ENCODE results near the gene CHD9NB.
"Not testable (repeated sequence)": the region's sequence is repeated elsewhere in the genome, so short reads cannot be mapped to it uniquely, and the experiment has no call there.

The CHD9NB gene

DNA sequence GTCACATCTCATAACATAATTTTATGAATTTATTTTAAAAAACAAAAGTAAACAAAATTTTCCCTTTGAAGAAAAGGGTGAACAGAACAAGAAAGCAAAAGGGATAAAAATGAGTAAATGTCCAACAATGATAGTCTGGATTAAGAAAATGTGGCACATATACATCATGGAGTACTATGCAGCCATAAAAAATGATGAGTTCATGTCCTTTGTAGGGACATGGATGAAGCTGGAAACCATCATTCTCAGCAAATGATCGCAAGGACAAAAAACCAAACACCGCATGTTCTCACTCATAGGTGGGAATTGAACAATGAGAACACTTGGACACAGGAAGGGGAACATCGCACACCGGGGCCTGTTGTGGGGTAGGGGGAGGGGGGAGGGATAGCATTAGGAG, 1.4 kb downstream of the CHD9NB start:
- H3K9me3 ChIP-seq (ENCODE audit: control insufficient read depth, low read length); H3K36me3 ChIP-seq (ENCODE audit: control insufficient read depth, insufficient read depth, low read length); H3K27me3 ChIP-seq (ENCODE audit: control insufficient read depth, insufficient read depth, low read length); H3K9ac ChIP-seq (ENCODE audit: low read length); H3K4me3 ChIP-seq (ENCODE audit: low read length): not testable (repeated sequence)
- H3K4me1 ChIP-seq (ENCODE audit: control insufficient read depth, insufficient read depth, low read length): peaks cover 28% of the 10 kb centered on the region

DNA sequence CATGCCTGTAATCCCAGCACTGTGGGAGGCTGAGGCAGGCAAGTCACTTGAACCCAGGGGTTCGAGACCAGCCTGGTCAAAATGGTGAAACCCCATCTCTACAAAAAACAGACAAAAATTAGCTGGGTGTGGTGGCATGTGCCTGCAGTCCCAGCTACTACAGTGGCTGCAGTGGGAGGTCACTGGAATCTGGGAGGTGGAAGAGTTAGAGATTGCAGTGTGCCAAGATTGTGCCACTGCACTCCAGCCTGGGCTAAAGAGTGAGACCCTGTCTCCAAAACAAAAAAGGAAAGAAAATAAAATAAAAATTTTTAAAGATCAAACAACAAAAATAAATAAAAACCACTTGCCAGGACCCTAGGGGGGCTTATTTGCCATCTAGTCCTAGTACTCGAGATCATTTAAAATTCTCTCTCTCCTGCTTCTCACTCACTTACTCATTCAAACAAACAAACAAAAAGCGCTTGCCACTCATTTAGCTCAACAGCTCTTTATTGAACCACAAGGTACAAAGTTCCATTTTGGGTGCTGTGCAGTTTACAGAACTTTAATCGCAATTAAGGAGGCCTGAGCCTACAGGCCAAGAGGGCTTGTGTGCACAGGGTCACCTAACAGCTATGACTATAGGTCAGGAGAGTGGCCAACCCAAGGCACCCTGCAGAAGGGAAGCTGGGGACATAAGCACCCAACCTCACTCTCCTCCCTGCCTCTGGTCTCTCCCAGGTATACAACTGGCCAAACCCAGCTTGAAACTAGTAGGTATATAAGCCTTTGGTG, 4.4 kb downstream of the CHD9NB start:
- Histone ChIP-seq H3K4me3 (ENCODE audit: low read length) (no peak overlapping the region), H3K27me3 (ENCODE audit: control insufficient read depth, insufficient read depth, low read length) (no peaks in the 10 kb centered on the region), H3K4me1 (ENCODE audit: control insufficient read depth, insufficient read depth, low read length) (peaks cover 42% of the 10 kb centered on the region), H3K9ac (ENCODE audit: low read length) (no peak overlapping the region), H3K36me3 (ENCODE audit: control insufficient read depth, insufficient read depth, low read length) (no peaks in the 10 kb centered on the region), H3K9me3 (ENCODE audit: control insufficient read depth, low read length) (no peaks in the 10 kb centered on the region)

DNA sequence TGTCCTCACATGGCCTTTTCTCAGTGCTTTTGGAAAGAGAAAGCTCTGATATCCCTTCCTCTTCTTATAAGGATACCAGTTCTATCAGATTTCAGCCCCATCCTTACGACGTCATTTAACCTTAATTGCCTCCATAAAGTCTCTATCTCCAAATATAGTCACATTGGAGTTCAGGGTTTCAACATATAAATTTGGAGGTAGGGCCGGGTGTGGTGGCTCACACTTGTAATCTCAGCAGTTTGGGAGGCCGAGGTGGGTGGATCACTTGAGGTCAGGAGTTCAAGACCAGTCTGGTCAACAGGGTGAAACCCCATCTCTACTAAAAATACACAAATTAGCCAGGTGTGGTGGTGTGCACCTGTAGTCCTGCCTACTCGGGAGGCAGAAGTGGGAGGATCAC, 5.2 kb downstream of the CHD9NB start:
- H3K9ac ChIP-seq (ENCODE audit: low read length); H3K36me3 ChIP-seq (ENCODE audit: control insufficient read depth, insufficient read depth, low read length): not testable (repeated sequence)
- H3K4me1 ChIP-seq (ENCODE audit: control insufficient read depth, insufficient read depth, low read length): peaks cover 41% of the 10 kb centered on the region

DNA sequence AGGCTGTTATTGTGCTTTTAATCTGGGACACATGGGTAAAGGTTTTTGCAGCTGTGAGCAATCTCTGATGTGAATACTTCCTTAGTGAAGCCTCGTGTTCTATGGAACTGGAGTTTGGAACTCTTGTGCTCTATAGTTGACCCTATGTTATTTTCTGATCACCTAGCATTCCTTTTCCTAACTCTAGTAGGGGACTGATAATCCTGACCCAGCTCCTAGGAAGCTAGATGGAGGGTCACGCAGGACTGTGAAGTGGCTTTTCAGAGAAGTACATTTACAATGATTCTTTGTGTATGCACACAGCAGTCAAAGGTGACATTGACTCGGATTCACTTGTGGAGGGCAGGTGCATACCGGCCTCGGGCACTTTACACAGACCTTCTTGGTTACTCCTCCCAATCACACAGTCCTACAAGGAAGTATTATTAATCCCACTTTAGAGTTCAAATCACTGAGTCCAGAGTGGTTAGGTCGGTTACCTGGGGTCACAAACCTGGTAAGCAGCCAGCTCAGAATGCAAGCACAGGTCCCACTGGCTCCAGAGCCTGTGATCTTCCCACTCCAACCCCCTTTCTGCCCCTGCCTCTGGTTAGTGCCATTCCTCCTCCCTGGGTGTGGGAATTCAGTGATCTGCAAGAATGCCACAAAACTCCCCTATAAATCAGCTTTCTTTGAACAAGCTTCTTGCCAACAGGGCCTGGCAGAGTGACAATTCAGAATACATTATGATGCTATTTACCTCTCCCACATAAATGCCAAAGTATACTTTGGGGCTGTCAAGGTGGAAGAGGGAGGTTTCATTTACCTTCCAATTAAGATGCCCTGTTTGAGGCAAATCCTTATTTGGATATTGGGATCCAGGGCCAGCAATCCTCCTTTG, 7.1 kb downstream of the CHD9NB start:
- Histone ChIP-seq H3K9me3 (ENCODE audit: control insufficient read depth, low read length) (no peaks in the 10 kb centered on the region), H3K4me1 (ENCODE audit: control insufficient read depth, insufficient read depth, low read length) (peaks cover 54% of the 10 kb centered on the region), H3K9ac (ENCODE audit: low read length) (no peak overlapping the region), H3K27me3 (ENCODE audit: control insufficient read depth, insufficient read depth, low read length) (no peaks in the 10 kb centered on the region), H3K36me3 (ENCODE audit: control insufficient read depth, insufficient read depth, low read length) (no peaks in the 10 kb centered on the region), H3K4me3 (ENCODE audit: low read length) (no peak overlapping the region)

More for the DNA sequence above, 5.2 kb downstream of the CHD9NB start:
- H3K27me3 ChIP-seq (ENCODE audit: control insufficient read depth, insufficient read depth, low read length); H3K4me3 ChIP-seq (ENCODE audit: low read length); H3K9me3 ChIP-seq (ENCODE audit: control insufficient read depth, low read length): not testable (repeated sequence)

DNA sequence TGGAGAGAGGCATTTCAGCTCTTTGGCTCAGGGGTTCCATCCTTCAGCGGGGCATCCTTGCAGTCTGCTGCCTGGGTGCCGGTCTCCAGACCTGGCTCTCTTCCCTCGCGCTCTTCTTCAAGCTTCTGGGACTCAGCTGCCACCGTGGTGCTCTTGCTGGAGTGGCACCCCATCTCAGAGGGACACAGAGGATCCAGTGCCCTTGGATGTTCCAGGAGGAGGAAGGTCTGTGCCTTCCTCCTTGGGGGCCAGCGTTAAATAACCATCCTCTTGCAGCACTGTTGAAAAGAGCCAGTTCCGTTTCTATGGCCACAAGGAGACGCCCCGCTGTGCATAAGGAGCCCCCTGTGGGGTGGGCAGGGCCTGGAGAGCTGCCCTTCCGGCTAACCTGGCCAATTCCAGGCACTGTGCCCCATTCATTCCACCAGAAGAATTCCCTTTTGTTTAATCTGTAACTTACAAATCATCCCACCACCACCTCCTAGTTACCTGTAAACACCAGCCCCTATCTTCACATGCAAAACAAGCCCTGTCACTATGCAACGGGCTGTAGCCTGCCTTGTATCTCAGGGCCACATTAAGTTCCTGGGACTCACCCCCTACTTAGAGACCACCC, 8.6 kb downstream of the CHD9NB start:
- Histone ChIP-seq H3K4me3 (ENCODE audit: low read length) (no peak overlapping the region), H3K9me3 (ENCODE audit: control insufficient read depth, low read length) (no peaks in the 10 kb centered on the region), H3K36me3 (ENCODE audit: control insufficient read depth, insufficient read depth, low read length) (no peaks in the 10 kb centered on the region), H3K4me1 (ENCODE audit: control insufficient read depth, insufficient read depth, low read length) (peaks cover 54% of the 10 kb centered on the region), H3K27me3 (ENCODE audit: control insufficient read depth, insufficient read depth, low read length) (no peaks in the 10 kb centered on the region), H3K9ac (ENCODE audit: low read length) (no peak overlapping the region)

DNA sequence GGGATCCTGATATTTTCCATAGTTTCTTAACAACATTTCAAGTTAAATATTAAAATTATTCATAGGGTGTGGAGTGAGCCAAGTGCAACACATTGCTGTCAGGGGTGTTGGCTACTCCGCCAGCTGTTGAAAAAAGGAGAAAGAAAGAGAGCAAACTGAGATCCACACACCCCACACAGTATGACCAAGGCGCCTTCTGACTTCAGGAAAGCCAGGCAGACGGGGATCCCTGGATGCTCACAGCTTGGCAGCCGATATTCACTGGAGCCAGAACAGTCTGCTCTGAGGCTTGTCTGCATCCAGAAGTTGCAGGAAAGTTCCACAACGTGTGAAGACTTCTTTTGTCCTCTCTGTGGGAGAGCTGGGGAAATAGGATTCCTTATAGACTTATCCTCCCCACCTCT, 9.3 kb downstream of the CHD9NB start:
- no peak overlapping the region for H3K4me3 ChIP-seq (ENCODE audit: low read length)
- H3K4me1 ChIP-seq (ENCODE audit: control insufficient read depth, insufficient read depth, low read length): peaks cover 51% of the 10 kb centered on the region
- H3K9ac ChIP-seq (ENCODE audit: low read length): no peak overlapping the region

DNA sequence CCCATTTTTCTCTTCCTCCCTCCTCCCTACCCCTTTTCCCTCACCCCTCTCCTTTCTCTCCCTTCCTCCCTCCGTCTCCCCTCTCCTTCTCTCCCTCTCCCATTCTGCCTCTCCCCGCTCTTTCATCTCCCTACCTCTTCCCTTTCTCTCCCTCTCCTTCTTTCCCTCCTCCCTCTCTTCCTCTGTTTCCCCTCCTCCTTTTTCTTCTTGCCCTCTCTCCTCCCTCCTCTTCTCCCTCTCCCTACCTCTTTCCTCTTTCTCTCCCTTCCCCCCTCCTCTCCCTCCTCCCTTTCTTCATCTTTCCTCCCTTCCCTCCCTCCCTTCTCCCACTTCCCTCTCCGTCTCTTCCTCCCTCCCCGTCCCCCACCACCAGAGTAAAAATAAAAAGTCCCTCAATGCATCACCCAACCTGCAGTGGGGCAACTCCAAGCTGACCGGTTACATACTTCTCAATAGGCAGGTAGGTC, 10.4 kb downstream of the CHD9NB start:
- no peaks in the 10 kb centered on the region for H3K36me3 ChIP-seq (ENCODE audit: control insufficient read depth, insufficient read depth, low read length)
- no peaks in the 10 kb centered on the region for H3K9me3 ChIP-seq (ENCODE audit: control insufficient read depth, low read length)
- H3K4me3 ChIP-seq (ENCODE audit: low read length): no peak overlapping the region
- peaks cover 50% of the 10 kb centered on the region for H3K4me1 ChIP-seq (ENCODE audit: control insufficient read depth, insufficient read depth, low read length)
- no peak overlapping the region for H3K9ac ChIP-seq (ENCODE audit: low read length)
- H3K27me3 ChIP-seq (ENCODE audit: control insufficient read depth, insufficient read depth, low read length): no peaks in the 10 kb centered on the region

More for the DNA sequence above, 9.3 kb downstream of the CHD9NB start:
- Histone ChIP-seq H3K36me3 (ENCODE audit: control insufficient read depth, insufficient read depth, low read length) (no peaks in the 10 kb centered on the region), H3K27me3 (ENCODE audit: control insufficient read depth, insufficient read depth, low read length) (no peaks in the 10 kb centered on the region), H3K9me3 (ENCODE audit: control insufficient read depth, low read length) (no peaks in the 10 kb centered on the region)

DNA sequence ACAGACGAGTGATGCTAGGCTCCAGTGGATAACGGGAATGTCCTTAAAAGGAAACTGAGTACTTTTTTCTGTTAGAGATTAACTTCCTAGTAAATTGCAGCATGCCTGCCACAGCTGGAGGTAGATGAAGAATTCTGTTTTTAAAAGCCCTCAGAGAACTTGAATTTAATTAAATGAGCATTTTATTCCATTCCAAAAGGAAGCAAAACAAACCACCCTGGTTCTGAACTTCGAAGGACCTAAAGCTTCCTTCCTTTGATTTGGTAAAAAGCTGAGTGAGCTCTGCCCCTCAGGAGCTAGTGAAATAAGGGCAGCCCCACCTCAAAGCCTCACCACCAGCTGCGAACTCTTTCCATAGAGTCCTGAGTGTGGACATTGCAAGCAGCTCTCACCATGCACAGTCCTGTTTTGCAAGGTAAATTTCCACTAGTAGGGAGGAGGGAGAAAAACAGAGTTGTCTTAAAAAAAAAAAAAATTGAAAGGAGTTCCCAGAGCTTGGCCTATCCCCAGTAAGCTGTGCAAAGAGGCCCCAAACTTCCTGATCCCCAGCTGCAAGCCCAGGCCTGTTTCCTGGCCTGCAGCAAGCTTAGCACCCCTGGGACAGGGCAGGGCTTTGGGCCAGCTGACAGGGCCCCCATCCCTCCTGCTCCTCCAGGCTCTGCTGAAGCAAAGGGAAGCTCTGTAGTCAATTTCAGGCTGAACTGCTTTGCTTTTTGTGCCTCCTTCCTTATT, 11.2 kb downstream of the CHD9NB start:
- Histone ChIP-seq H3K9ac (ENCODE audit: low read length) (no peak overlapping the region), H3K27me3 (ENCODE audit: control insufficient read depth, insufficient read depth, low read length) (no peaks in the 10 kb centered on the region), H3K4me1 (ENCODE audit: control insufficient read depth, insufficient read depth, low read length) (peaks cover 50% of the 10 kb centered on the region), H3K4me3 (ENCODE audit: low read length) (no peak overlapping the region), H3K36me3 (ENCODE audit: control insufficient read depth, insufficient read depth, low read length) (no peaks in the 10 kb centered on the region), H3K9me3 (ENCODE audit: control insufficient read depth, low read length) (no peaks in the 10 kb centered on the region)

DNA sequence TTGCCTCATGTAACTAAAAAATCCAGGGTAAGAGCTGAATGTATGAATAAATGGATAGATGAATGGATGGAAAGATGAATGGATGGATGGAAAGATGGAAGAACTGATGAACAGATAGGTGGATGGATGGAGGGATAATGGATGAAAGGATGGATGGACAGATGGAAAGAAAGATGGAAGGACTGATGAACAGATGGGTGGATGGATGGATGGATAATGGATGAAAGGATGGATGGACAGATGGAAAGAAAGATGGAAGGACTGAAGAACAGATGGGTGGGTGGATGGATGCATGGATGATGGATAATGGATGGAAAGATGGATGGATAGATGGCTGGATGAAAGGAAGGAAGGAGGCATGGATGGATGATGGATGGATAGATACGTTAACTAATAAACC, 11.9 kb downstream of the CHD9NB start:
- Histone ChIP-seq H3K27me3 (ENCODE audit: control insufficient read depth, insufficient read depth, low read length) (no peaks in the 10 kb centered on the region), H3K9ac (ENCODE audit: low read length) (no peak overlapping the region), H3K36me3 (ENCODE audit: control insufficient read depth, insufficient read depth, low read length) (no peaks in the 10 kb centered on the region), H3K9me3 (ENCODE audit: control insufficient read depth, low read length) (no peaks in the 10 kb centered on the region), H3K4me1 (ENCODE audit: control insufficient read depth, insufficient read depth, low read length) (peaks cover 45% of the 10 kb centered on the region), H3K4me3 (ENCODE audit: low read length) (no peak overlapping the region)

DNA sequence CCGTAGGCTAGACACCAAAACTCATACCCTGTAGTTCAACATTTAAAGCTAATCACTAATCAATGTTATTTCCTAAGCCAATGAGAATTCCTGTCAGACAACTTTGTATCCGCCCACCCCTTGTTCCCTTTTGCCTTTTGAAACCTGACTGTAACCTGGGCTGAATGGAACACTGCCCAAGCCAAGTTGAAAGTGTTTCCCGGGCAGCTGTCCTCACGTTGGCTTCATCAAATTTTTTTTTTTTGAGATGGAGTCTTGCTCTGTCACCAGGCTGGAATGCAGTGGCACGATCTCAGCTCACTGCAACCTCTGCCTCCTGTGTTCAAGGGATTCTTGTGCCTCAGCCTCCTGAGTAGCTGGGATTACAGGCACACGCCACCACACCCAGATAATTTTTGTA, 16.0 kb downstream of the CHD9NB start:
- not testable (repeated sequence) for H3K9me3 ChIP-seq (ENCODE audit: control insufficient read depth, low read length); H3K4me1 ChIP-seq (ENCODE audit: control insufficient read depth, insufficient read depth, low read length); H3K9ac ChIP-seq (ENCODE audit: low read length); H3K4me3 ChIP-seq (ENCODE audit: low read length); H3K27me3 ChIP-seq (ENCODE audit: control insufficient read depth, insufficient read depth, low read length); H3K36me3 ChIP-seq (ENCODE audit: control insufficient read depth, insufficient read depth, low read length)

DNA sequence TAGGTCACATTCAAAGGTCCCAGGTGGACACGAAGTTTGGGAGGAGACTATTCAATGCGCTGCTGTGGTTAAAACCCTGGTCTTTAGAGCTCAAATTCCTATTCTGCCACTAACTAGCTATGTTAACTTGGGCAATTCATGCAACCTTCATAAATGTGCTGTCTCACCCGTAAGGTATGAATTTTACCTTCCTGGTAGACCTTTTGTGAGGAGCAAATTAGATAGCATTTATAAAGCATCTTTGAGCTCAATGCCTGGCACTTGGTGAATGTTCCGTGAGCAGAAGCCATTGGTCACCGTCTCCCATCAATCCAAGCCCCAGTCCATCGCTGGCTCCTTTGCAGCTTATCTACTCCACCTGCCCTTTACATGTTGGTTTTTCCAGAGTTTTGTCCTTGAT, 16.6 kb downstream of the CHD9NB start:
- Histone ChIP-seq H3K27me3 (ENCODE audit: control insufficient read depth, insufficient read depth, low read length) (no peaks in the 10 kb centered on the region), H3K9me3 (ENCODE audit: control insufficient read depth, low read length) (no peaks in the 10 kb centered on the region), H3K36me3 (ENCODE audit: control insufficient read depth, insufficient read depth, low read length) (no peaks in the 10 kb centered on the region), H3K9ac (ENCODE audit: low read length) (no peak overlapping the region), H3K4me1 (ENCODE audit: control insufficient read depth, insufficient read depth, low read length) (no peaks in the 10 kb centered on the region), H3K4me3 (ENCODE audit: low read length) (no peak overlapping the region)
